NK-92 treated with Interleukin-12 subunit alpha and Interleukin-12 subunit beta, amount 100 ng/mL, for 24 hours (cell line): ENCODE measurements around the gene FAM110A.
A peak's percentile ranks its signal among the peaks of the same experiment; 100 is the strongest.
"Not testable (repeated sequence)": the region's sequence is repeated elsewhere in the genome, so short reads cannot be mapped to it uniquely, and the experiment has no call there.

ENCODE experiments used
- DNase-seq: peaks from one replicate; lab custom pipeline; 2025; lab: John Stamatoyannopoulos, UW

Gene FAM110A

DNA sequence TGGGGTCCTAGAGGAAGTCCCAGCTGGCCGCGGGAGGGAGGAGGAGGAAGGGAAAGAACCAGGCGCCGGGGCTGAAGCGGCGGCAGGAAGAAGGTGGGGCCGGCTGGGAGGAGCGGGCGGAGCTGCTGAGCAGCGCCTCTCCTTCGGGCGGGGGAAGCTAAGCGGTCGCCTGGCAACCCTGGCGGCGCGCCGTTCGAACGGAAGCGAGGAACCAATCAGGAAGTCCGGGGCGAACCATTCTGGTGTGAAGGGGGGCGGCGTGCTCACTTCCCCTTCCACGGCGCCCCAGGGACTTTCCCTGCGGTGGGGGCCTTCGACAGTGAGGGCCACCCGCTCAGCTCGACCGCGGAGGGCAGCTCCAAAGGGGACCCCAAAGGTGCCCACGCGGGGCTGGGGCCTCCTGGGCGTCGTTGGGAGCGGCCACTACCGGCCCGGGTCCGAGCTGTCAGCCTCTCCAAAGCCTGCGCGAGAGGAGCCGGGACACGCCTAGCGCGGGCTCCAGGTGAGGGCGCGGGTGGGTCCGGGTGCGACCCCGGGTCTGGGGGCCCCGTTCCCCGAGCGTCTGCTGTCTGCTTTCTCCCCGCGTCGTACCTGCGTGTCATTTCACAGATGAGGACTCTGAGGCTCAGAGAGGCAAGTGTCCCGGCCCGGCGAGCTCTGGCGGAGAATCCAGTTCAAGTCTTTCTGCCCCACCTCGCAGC lies at the start of gene FAM110A:
FAM110A (plus strand) TSS at position 266 of the 701 bp plus-strand sequence. CDS start 11,090 bp downstream, outside the sequence.
- DNase-seq: peak; percentile 92

DNA sequence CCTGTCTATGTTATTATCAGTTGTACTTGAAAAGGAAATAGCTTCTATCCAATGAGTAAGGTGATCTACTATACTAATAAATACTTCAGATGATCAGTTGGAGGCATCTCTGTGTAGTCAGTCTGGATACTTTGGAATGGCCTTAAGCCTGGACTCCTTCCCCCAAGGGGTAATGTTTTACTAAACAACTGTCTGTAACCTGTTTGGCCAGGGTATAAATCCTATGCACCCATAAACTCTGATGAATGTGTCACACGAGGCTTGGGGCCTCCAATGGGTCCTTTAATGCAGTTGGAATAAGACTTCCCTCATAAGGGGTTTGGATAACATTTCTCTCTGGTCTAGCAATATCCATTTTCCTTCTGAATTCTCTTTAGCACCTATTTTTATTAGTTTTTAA lies 45.7 kb upstream of the FAM110A start:
- DNase-seq: no peak

DNA sequence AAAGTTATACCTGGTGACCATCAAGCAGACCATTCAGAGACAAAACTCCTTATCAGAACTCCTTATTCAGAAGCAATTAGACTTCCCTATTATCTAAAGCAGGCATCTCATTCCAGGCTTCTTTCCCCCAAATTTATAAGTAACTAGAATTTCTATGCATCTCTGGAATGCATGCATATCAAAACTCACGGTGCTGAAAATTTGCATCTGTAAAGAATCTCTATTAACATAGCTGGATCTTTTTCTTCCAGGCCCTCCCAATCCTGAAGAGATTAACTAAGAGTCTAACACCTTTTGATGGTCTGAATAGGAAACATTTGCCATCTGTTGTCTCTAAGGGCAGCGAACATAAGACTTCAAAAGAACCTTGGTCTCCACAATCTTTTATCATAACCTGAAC lies 42.5 kb upstream of the FAM110A start:
- DNase-seq: no peak

DNA sequence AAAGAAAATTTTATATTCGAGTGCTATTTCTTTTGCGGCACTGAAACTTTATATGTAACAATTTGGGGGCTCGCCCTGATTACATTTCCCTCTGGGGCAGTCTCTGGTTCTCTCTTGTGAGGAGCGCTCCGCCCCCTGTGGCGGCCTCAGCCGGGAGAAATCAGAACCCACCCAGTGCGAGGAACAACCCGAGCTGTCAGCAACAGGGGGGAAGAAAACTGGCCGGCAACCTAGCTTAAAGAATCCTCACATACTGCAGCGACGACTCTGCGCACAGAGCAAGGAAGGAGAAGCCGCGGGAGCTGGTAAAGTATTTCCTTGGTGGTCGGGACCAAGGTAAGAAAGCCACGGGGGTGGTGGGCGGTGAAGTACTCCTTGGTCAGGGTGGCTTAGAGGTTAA lies 41.3 kb upstream of the FAM110A start:
- DNase-seq: no peak

DNA sequence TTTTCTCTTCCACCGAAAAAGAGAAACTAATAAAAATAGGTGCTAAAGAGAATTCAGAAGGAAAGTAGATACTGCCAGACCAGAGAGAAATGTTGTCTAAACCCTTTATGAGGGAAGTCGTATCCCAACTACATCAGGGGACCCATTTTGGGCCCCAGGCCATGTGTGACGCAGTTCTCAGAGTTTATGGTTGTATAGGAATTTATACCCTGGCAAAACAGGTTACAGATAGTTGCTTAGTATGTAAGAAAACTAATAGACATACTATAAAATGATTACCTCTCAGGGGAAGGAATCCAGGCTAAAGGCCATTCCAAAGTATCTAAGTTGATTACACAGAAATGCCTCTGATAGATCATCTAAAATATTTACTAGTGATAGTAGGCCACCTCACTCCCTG lies 36.6 kb upstream of the FAM110A start:
- DNase-seq: no peak

DNA sequence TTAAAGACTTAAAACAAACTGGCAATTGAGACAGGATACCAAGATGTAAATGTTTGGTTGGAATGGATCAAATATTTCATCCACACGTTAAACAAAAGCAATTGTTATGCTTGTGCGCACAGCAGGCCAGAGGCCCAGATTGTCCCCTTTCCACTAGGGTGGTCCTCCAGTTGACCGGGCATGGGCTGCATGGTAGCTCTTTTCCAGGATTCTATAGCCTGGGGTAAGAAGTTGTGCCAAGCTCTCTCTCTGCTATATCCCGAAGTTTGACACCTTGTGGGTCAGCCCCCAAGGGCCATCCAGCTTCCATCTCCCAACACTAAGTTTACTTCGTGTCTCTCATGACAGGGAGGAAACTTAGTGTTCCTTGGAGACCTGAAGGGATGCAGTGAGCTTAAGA lies 34.8 kb upstream of the FAM110A start:
- not testable (repeated sequence) for DNase-seq

DNA sequence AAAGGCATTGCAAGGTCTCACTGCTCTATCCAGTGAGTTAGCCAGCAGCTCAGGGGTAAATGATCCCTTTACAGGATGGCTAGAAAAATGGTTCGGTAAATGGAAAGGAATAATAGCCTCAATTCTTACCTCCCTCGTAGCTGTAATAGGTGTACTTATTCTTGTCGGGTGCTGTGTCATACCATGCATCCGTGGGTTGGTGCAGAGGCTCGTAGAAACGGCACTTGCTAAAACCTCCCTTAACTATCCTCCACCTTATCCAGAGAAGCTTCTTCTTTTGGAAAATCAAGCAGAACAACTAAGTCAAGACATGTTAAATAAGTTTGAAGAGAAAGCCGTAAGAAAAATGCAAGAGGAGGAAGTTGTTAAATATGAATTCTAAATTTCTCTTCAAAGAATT lies 33.5 kb upstream of the FAM110A start:
- not testable (repeated sequence) for DNase-seq

DNA sequence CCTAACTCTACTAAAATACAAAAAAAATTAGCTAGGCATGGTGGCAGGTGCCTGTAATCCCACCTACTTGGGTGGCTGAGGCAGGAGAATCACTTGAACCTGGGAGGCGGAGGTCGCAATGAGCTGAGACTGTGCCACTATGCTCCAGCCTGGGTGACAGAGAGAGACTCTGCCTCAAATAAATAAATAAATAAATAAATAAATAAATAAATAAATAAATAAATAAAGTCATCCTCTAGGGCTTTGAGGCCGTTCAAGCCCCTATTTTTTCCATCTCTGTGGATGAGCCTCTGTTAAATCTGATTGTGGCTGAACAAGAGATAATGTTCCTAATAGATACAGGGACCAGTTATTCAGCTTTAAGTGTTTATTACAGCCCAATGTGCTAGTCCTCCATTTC lies 31.8 kb upstream of the FAM110A start:
- no peak for DNase-seq

DNA sequence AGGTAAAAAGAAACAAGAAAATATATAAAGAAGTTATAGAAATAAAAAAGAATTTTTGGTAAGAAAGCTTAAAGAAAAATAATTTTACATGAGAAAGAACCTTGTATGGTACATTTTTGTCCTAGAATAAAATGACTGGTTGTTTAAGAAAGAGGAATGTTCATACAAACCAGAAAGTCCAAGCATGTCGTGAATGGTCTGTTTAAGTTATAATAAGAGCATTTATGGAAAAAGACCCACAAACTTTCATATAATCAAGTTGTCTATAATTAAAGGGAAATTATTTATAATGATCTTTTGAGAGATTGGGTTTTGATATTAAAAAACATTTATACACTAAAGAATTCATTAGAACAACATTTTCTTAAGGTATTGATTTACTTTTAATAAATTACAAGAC lies 27.8 kb upstream of the FAM110A start:
- no peak for DNase-seq

DNA sequence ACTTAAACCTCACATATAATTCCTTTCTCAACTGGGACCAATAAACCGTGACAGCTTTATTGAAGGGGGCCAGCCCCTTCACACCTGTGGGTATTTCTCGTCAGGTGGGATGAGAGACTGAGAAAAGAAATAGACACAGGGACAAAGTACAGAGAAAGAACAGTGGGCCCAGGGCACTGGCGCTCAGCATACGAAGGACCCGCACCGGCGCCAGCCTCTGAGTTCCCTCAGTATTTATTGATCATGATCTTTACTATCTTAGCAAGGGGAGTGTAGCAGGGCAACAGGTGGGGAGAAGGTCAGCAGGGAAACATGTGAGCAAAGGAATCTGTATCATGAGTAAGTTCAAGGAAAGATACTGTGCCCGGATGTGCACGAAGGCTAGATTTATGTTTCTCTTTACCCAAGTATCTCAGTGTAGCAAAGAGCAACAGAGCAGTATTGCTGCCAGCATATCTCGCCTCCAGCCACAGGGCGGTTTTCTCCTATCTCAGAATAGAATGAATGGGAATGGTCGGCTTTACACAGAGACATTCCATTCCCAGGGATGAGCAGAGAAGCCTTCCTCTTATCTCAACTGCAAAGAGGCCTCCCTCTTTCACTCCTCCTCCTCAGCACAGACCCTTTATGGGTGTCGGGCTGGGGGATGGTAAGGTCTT lies 21.6 kb upstream of the FAM110A start:
- not testable (repeated sequence) for DNase-seq

DNA sequence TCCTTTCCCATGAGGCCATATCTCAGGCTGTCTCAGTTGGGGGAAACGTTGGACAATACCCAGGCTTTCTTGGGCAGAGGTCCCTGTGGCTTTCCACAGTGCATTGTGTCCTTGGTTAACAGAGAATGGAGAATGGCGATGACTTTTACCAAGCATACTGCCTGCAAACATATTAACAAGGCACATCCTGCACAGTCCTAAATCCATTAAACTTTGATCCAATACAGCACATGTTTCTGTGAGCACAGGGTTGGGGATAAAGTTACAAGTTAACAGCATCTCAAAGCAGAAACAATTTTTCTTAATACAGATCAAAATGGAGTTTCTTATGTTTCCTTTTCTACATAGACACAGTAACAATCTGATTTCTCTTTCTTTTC lies 21.1 kb upstream of the FAM110A start:
- not testable (repeated sequence) for DNase-seq

DNA sequence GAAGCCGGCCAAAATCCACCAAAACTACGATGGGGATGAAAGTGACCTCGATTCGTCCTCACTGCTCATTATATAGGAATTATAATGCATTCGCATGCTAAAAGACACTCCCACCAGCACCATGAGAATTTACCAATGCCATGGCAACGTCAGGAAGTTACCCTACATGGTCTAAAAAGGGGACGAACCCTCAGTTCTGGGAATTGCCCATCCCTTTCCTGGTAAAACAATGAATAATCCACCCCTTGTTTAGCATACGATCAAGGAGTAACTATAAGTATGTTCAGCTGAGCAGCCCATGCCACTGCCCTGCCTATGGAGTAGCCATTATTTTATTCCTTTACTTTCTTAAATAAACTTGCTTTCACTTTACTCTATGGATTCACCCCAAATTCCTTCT lies 20.1 kb upstream of the FAM110A start:
- DNase-seq: no peak

DNA sequence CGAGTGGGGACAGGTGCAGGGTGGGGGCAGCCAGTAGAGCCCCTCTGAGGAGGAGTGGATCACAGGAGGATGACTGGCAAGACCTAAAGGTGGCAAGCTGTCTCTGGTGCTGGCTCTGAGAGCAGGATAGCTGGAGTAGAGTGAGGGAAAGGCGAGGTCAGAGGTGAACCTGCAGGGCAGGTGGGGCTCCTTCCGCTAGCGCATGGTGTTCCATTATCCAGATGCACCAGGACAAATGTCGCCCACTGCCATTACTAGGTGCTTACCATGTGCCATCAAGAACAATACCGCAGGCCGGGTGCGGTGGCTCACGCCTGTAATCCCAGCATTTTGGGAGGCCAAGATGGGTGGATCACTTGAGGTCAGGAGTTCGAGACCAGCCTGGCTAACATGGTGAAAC lies 18.3 kb upstream of the FAM110A start:
- DNase-seq: no peak

DNA sequence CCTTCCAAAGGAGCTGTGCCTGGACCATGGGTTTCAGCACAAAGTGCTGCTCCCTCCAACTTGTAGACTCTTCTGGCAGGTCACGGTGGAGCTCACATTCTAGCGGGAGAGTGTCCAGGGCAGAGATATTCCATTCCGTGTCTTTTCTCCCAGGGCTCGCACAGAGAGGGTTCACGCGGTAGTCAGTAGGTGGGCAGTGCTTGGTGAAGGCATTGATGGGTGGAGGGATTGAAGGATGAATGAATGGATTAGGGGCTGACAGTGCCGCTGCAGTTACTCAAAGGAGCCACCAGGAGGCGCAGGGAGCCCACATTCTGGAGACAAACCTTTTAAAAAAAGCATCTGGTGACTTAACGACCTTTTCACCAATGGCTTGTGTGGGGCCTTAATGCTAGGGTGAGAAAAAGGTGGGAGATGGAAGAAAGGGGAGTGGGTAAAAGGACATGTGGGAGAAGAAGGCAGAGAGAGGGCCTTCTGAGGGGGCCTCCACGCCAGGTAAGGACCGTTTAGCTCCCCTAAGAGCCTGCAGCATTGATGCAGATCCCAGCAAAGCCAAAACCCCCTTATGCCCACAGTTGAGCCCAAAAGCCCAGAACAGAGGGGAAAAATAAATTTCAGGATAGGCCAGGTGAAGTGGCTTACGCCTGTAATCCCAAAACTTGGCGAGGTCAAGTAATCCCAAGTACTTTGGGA lies 17.5 kb upstream of the FAM110A start:
- DNase-seq: peak; percentile 34

DNA sequence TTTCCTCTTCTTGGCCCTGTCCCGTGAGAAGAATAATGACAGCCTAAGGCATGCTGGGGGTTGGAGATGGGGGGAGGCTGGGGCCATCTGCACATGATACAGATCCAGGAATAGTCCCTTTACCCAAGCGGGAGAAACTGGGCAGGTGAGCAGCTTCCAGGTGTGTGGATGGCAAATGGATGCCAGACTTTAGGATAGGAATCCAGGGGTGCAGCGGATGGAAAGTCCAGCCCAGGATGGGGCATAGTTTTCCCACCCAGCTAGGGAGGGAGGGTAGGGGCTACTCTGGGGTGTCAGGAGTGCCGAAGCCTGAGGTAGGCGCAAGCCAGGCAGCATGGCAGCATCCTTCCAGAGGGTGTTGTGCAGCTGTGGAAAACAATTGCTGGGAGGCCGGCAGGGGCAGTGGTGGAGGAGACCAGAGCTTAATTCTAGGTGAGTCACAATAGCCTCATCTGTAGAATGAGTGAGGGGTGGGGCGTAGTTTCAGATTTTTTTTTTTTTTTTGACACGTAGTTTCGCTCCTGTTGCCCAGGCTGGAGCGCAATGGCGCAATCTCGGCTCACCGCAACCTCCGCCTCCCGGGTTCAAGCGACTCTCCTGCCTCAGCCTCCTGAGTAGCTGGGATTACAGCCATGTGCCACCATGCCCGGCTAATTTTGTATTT lies 15.4 kb upstream of the FAM110A start:
- no peak for DNase-seq

DNA sequence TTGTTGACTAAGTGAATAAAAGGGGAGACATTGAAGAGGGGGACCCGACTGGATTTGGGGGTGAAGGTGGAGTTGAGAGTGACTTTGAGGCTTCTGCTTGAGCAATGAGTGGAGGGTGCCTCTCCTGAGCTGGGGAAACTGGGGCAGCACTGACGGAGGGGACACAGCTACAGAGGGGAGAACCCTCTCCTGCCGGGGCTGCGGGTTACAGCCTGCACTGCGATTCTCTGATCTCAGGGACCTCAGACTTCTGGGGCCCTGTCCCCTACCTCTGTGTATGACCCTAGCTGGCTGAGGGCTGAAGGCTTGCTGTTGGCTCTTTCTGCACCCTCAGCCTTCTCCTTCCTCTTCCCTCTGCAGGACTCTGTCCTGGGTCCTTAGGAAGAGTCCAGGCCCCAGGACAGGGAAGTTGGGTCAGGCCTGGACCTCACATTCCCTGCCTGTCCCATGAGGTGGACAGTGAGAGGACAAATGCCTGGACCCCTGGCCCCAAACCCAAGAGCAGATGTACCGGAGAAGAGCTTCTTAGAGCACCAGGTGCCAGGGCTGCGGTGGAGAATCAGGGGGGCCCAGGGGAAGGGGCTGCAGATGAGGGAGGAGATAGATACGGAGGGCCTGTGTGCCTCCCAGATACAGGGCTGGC lies 13.7 kb upstream of the FAM110A start:
- DNase-seq: no peak

DNA sequence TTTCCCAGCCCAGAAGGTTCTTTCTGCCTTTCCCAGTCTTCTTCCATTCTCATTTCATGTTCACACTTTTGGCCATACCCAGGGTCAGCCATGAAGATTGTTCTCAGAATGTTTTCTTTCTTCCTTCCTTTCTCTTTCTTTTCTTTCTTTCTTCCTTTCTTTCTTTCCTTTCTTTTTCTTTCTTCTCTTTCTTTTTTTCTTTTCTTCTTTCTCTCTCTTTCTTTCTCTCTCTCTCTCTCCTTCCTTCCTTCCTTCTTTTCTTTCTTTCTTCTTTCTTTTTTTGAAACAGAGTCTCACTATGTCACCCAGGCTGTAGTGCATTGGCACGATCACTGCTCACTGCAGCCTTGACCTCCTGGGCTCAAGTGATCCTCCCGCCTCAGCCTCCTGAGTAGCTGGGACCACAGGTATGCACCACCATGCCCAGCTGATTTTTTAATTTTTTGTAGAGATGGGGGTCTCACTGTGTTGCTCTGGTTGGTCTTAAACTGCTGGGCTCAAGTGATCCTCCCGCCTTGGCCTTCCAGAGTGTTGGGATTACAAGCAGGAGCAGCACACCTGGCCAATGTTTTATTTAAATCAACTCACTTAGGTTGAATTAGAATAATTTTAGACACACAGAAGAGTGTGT lies 13.1 kb upstream of the FAM110A start:
- no peak for DNase-seq

DNA sequence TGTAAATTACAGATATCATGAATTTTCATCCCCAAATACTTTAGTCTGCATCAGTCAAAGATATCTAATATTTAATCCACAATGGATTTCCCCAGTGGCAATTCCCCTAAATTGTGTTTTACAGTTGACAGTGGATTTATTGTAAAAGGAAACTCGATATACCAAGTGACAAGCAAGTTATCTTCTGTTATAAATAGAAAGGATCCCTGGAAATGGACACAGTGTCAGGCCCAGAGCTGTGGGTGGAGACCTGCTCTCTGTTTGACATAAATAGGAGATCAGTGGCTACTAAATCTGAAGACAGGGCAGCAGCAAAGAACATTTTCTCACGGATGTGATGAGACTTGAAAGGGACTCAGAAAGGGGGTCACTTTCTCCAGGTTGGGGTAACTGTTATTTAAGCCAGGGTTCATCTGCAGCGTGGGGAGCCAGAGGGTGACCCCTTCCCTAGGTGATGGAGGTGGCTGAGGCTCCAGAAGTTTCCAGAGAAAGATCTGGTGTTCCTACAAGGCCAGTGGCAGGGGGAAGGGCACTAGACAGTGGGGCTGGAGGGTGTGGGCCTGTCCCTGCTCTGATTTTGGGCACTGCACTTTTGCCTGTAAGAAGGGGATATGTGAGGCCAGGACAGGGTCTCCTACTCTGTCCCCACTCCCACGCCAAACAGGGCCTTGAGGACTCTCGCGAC lies 12.3 kb upstream of the FAM110A start:
- DNase-seq: no peak

DNA sequence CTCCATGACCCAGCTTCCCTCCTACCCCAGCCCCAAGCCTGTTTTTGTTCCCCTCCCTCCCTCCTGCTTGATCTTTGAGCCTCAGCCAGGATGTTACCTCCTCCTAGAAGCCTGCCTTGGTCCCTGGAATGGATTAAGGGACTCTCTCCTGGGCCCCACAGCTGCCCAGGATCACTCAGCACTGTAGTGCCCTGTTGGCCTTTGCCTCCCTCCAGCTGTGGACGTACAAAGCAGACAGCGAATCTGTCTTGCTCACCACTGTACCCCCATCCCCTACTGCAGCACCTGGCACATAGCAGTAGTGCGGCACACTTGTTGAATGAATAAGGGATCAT lies 11.8 kb upstream of the FAM110A start:
- DNase-seq: no peak

DNA sequence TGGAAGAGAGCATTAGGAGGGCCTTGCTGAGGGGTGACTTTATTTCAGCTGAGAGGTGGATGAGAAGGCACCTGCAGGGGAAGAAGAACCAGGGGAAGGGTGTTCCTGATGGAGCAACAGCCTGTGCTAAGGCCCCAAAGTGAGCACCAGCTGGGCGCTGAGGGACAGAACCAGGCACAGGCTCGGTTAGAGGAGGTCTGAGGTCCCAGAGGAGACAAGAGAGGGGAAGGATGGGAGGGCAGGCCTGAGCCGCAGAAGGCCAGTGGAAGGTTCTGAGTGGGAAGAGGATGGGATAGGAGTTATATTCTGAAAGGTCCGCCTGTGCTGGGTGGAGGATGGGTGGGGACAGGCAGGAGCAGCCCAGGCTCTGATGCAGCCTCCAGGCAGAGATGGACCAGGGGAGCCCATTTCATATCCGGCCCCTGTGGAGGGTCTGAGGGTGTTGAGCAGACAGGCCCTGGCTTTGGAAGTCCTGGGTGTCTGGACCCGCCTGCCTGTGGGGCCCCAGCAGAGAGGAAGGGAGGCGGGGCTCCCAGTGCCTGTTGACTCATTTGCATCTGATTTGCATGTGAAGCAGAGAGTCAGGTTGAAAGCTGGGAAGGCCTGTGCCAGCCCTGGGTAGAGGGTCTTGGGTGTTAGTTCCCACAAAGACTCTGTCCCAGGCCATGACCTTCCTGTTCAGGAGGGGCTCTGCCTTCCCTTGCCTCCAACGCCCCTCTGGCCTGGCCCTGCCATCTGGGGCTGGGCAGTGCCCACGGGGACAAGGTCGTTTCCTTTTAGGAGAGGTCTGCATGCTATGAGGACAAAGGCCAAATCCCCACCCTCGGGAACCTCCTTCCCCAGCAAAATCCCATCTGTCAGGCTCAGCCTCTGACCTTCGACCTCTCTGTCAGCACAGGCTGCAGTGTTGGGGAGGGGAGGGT lies 10.6 kb upstream of the FAM110A start:
- no peak for DNase-seq
